AG09309 (cell line): ENCODE data around the gene MYOF.
"Not testable (repeated sequence)": the region's sequence is repeated elsewhere in the genome, so short reads cannot be mapped to it uniquely, and the experiment has no call there.

Experiments
- DNase-seq: peaks from one replicate; pipeline ENCODE4 v3.0.0-alpha.2; 2010; ENCODE audit warnings: low read depth
- H3K4me3 ChIP-seq: 2 replicates; pipeline ENCODE4 v1.5.1; 2011; ENCODE audit warnings: mild to moderate bottlenecking, low read depth, low read length, moderate library complexity; ENCODE audit not compliant: control insufficient read depth
- TF ChIP-seq, protein P1 (sequence below): IDR thresholded peaks from 2 replicates; pipeline ENCODE4 v1.5.1; 2011; ENCODE audit warnings: mild to moderate bottlenecking, low read depth, low read length, inconsistent platforms; ENCODE audit not compliant: insufficient read depth, control insufficient read depth; ENCODE audit errors: missing control alignments

The MYOF gene

DNA sequence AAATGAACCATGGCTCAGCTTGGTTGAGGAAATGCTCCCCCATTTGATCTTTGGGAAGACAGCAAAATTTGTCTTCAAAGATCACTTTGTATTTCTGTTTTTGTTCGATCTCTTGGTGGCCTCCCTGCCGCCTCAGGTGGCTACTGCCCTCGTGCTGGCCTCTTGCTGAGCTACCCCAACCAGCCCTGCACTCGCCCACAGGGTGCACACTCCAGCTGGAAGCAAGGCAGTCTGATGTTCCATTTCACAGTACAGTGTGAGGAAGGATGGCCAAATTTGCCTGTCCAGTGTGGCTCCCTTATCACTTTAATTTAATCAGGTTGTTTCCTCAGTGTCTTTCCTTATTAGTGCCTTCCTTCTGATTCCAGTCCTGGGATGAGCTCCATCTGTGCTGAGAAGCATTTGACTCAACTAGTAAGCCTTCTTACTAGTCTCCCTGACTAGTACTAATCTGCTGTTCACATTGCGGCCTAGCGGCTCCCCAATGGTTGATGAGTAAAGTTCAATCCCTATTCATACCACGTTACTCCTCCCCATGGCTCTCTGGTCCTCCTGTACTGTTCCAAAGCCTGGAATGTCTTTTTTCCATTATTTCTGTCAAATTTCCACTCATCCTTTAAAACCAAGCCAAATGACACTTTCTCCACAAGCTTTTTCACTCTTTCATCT lies 8.2 kb downstream of the MYOF start:
- no peak for DNase-seq
- H3K4me3 ChIP-seq: no peak overlapping the region
- TF ChIP-seq, protein P1, sequence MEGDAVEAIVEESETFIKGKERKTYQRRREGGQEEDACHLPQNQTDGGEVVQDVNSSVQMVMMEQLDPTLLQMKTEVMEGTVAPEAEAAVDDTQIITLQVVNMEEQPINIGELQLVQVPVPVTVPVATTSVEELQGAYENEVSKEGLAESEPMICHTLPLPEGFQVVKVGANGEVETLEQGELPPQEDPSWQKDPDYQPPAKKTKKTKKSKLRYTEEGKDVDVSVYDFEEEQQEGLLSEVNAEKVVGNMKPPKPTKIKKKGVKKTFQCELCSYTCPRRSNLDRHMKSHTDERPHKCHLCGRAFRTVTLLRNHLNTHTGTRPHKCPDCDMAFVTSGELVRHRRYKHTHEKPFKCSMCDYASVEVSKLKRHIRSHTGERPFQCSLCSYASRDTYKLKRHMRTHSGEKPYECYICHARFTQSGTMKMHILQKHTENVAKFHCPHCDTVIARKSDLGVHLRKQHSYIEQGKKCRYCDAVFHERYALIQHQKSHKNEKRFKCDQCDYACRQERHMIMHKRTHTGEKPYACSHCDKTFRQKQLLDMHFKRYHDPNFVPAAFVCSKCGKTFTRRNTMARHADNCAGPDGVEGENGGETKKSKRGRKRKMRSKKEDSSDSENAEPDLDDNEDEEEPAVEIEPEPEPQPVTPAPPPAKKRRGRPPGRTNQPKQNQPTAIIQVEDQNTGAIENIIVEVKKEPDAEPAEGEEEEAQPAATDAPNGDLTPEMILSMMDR: no peak

DNA sequence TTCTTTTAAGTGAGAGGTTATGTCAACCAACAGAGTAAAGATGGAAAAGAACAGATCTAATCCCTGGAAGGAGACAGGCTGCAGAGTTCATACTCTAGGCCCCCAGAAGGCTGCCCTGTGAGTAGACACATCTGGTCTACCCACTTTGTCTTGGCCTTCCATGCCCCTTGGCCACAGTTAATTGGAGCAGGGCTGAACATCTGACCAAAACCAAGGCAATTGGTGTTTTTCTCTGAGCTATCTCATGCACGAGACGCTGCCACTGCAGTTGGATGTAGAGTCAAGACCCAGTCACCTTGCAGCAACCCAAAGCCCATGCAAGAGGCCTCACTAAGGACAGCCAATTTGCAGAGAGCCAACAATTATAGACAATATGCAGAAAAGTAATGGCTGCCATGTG lies 9.0 kb downstream of the MYOF start:
- DNase-seq: no peak

GRCh38 chr10:93471110-93471651 lies 11.0 kb downstream of the MYOF start:
- peak; percentile 97 for DNase-seq
- no peak overlapping the region for H3K4me3 ChIP-seq
- TF ChIP-seq, protein P1: no peak

More for the DNA sequence above, 9.0 kb downstream of the MYOF start:
- TF ChIP-seq, protein P1: no peak
- H3K4me3 ChIP-seq: no peak overlapping the region

DNA sequence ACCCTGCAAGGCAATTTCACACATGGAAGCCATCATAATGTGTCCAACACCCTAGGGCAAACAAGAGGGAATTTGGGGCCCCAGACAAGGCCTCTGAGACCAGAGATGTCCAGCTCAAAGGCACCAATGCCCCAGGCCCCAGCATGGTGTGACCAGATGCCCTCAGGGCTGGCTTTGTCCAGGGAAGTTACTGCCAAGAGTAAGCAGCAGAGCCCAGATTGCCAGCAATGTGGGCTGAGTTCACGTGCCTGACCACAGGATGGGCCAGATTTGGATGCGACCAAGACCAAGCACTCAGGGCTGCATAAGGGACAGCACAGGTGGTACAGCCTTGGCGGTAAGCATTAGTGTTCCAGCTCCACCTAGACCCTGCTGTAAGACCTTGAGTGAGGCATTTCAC lies 12.7 kb downstream of the MYOF start:
- no peak overlapping the region for H3K4me3 ChIP-seq
- TF ChIP-seq, protein P1: no peak
- DNase-seq: no peak

DNA sequence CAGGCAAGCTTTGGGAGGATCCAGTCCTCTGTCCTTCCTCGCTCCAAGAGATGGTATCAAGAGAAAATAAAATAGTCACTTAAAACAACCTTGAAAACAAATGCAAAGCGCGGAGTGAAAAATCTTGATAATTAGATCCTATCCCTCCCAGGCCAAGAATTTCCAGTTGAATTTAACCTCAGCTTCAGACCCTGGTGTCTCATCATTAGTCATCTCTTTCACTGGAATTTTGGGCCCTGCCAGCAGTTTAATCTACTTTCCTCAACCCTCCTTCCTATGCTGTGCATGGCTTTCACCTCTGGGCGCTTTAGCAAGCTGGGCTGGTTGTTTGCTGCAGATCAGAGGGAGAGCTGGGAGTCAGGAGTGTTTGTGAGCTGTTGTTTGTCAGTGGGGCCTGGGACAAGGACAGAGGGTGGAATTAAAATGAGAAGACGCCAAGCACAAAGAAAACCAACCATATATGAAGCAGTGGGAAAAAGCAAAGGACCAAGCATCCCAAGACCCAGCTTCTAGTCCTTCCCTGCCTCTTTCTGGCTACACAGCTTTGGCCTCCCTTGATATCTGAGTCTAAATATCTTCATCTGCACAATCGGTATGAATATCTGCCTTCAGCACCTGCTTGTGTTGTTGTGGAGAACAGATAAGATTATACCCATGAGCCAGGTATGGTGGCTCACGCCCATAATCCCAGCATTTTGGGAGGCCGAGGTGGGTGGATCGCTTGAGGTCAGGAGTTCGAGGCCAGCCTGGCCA lies 13.5 kb downstream of the MYOF start:
- no peak overlapping the region for H3K4me3 ChIP-seq

DNA sequence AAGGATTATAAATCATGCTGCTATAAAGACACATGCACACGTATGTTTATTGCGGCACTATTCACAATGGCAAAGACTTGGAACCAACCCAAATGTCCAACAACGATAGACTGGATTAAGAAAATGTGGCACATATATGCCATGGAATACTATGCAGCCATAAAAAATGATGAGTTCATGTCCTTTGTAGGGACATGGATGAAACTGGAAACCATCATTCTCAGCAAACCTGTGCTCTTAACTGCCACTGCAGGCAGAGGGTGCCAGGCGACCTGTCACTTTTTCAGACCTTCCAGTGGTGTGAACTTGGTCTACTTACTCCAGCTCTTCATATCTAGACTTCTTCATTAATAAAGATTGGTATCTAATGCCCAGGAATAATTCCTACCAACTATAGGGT lies 14.5 kb downstream of the MYOF start:
- H3K4me3 ChIP-seq, DNase-seq: not testable (repeated sequence)

More for the DNA sequence above, 13.5 kb downstream of the MYOF start:
- TF ChIP-seq, protein P1: no peak
- DNase-seq: no peak

DNA sequence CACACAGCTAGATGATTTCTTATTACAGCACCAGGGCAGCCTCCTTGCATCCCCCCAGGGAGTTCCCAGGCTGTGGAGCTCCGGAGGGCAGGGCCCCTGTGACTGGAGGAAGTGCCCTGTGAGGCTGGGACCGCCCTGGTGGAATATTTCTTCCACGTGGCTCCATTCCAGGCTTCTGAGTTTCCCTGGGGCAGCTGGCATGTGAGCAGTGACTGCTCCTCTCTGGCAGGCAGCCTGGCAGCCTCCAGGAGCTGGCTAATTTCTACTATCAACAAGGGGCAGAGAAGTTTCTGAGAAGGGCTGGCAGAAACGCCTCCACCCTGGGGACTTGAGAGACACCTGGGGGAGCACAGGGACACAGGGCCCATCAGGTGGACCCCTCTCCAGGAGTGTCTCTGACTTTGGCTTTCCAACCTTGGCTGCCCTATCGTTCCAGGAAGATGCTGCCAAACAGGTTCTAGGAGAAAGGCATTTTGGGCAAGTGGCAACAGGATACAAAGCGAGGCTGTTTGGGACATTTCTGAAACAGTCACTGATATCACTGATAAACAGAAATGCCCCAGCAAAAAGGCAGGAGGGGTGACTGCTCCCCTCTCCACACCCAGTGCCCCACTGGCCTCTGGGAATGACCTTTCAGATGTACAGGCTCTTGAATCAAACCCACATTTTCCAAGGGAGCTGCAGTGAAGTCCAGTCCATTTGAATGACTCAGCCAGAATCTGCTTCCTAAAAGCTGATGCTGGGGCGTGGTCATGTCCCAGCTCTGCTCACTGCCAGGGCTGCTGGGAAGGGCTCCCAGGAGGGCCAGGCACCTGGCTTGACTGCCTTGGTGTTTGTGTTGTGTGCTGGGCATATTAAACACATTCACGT lies 16.1 kb downstream of the MYOF start:
- peak; percentile 86 for DNase-seq
- no peak overlapping the region for H3K4me3 ChIP-seq
- TF ChIP-seq, protein P1: no peak
